Uterus (tissue), 4 donors: ENCODE data around the gene TTPAL. TPM values are rescaled to one million over a fixed set of nuclear protein-coding genes. Genes with fewer than 3 reads are reported as not detected.

Experiments
- DNase-seq, 2 donors: peaks; one replicate each; pipeline ENCODE4 v3.0.0-alpha.2; 2019 to 2020
- H3K27ac ChIP-seq, 2 donors: fragments of 200-600 bp; sonication (generic); 1 replicate in 1 of 2; 2 replicates in 1 of 2; pipeline ENCODE4 v1.5.1; 2016 to 2018
- H3K27me3 ChIP-seq, 2 donors: fragments of 200-600 bp; sonication (generic); one replicate each; pipeline ENCODE4 v1.5.1; 2018 to 2019; ENCODE audit warnings: control low read depth in 1 of 2
- H3K36me3 ChIP-seq, 2 donors: fragments of 200-600 bp; sonication (generic); one replicate each; pipeline ENCODE4 v1.5.1; 2019; ENCODE audit warnings: control low read depth in 1 of 2
- H3K4me1 ChIP-seq, 2 donors: fragments of 200-600 bp; sonication (generic); one replicate each; pipeline ENCODE4 v1.5.1; 2018 to 2019; ENCODE audit warnings: control low read depth in 1 of 2
- H3K4me3 ChIP-seq, 2 donors: fragments of 200-600 bp; sonication (generic); 1 replicate in 1 of 2; 2 replicates in 1 of 2; pipeline ENCODE4 v1.5.1; 2018 to 2019; ENCODE audit warnings: mild to moderate bottlenecking in 1 of 2
- H3K9me3 ChIP-seq, 2 donors: fragments of 200-600 bp; sonication (generic); one replicate each; pipeline ENCODE4 v1.5.1; 2019; ENCODE audit warnings: control low read depth in 1 of 2
- POLR2A ChIP-seq, 2 donors: fragments of 450-650 bp; IDR thresholded peaks; one replicate each; pipeline ENCODE4 v1.6.1; 2016; ENCODE audit warnings: antibody characterized with exemption in 2 of 2, mild to moderate bottlenecking in 1 of 2, moderate library complexity in 1 of 2
- intact Hi-C: fragments of 100-400 bp; cut with DNase I; formaldehyde crosslinking; loops from one replicate; pipeline ENCODE4 v1.15.1; 2023; ENCODE audit warnings: low total_unique reads
- total RNA-seq, 4 donors: library from RNA; depleted of rRNA in 3 of 4; stranded (reverse); fragments of >200 nt in 3 of 4; gene quantifications; one replicate each; pipeline versions ENCODE4 v1.1.0 to v1.2.4, GENCODE V29; 2014 to 2023
- TF ChIP-seq, protein P1 (sequence below), 4 experiments: fragments of 200-600 bp in 2 of 4; fragments of 450-650 bp in 2 of 4; sonication (generic) in 2 of 4; IDR thresholded peaks; one replicate each; pipeline ENCODE4 v1.5.1; 2016 to 2019; ENCODE audit warnings: antibody characterized with exemption in 4 of 4, mild to moderate bottlenecking in 2 of 4, moderate library complexity in 1 of 4
- donor health status: DM: yes; HTN: yes; CAD: no.

TTPAL gene
- total RNA-seq, 4 donors from 2014 or later: 4.9 to 18.2 (median 10.0) TPM

GRCh38 chr20:44445742-44446710, 29.6 kb upstream of the TTPAL start:
- intact Hi-C loops: no loop called here
- TF ChIP-seq, protein P1, sequence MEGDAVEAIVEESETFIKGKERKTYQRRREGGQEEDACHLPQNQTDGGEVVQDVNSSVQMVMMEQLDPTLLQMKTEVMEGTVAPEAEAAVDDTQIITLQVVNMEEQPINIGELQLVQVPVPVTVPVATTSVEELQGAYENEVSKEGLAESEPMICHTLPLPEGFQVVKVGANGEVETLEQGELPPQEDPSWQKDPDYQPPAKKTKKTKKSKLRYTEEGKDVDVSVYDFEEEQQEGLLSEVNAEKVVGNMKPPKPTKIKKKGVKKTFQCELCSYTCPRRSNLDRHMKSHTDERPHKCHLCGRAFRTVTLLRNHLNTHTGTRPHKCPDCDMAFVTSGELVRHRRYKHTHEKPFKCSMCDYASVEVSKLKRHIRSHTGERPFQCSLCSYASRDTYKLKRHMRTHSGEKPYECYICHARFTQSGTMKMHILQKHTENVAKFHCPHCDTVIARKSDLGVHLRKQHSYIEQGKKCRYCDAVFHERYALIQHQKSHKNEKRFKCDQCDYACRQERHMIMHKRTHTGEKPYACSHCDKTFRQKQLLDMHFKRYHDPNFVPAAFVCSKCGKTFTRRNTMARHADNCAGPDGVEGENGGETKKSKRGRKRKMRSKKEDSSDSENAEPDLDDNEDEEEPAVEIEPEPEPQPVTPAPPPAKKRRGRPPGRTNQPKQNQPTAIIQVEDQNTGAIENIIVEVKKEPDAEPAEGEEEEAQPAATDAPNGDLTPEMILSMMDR (IDR thresholded peaks at IDR 0.05): no peak
- TF ChIP-seq POLR2A (IDR thresholded peaks at IDR 0.05): no peak
- H3K36me3 ChIP-seq: no peaks in the 10 kb centered on the region
- H3K27ac ChIP-seq: no peak overlapping the region
- H3K4me3 ChIP-seq: no peak overlapping the region
- no peak for DNase-seq
- H3K4me1 ChIP-seq: no peaks in the 10 kb centered on the region
- H3K9me3 ChIP-seq: no peaks in the 10 kb centered on the region
- no peaks in the 10 kb centered on the region for H3K27me3 ChIP-seq

DNA sequence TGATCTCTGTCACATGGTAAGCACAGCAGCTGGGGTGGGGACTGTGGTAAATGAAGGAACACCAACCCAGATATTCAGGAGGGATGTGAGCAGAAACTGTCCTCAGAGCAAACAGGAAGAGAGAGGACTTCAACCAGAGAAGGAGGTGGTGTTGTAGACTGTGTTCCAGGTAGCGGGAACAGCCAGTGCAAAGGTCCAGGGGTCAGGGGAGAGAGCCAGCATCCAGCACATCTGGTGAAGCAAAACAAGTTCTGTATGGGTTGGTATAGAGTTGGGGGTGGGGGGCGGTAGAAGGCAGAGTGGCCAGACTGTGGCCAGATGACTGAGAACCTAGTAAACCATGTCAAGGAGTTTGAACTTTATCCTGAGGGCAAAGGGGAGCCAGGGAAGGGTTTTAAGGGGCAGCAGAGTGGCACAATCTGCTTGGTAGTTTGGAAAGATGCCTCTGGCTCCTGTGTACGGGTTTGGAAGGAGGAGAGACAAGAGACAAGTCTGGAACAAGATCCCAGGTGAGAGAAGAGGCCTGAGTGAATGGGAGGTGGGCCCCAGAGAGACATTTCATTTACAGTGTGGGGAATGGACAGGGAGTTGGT, 27.8 kb upstream of the TTPAL start:
- intact Hi-C loops: no loop called here
- TF ChIP-seq POLR2A (IDR thresholded peaks at IDR 0.05): no peak
- TF ChIP-seq, protein P1 (IDR thresholded peaks at IDR 0.05): no peak
- Histone ChIP-seq H3K27me3 (no peaks in the 10 kb centered on the region), H3K27ac (no peak overlapping the region), H3K9me3 (no peaks in the 10 kb centered on the region), H3K4me3 (no peak overlapping the region), H3K4me1 (no peaks in the 10 kb centered on the region), H3K36me3 (no peaks in the 10 kb centered on the region)
- no peak for DNase-seq

- no peaks in the 10 kb centered on the region for H3K4me1 ChIP-seq
- H3K36me3 ChIP-seq: no peaks in the 10 kb centered on the region
- TF ChIP-seq, protein P1 (IDR thresholded peaks at IDR 0.05): no peak
- no peak for TF ChIP-seq POLR2A (IDR thresholded peaks at IDR 0.05)
- no peaks in the 10 kb centered on the region for H3K9me3 ChIP-seq
- intact Hi-C loops: no loop called here
- H3K27me3 ChIP-seq: no peaks in the 10 kb centered on the region
- H3K27ac ChIP-seq: no peak overlapping the region
- no peak for DNase-seq
- H3K4me3 ChIP-seq: no peak overlapping the region
Observed at GRCh38 chr20:44448753-44449546, 26.7 kb upstream of the TTPAL start.

DNA sequence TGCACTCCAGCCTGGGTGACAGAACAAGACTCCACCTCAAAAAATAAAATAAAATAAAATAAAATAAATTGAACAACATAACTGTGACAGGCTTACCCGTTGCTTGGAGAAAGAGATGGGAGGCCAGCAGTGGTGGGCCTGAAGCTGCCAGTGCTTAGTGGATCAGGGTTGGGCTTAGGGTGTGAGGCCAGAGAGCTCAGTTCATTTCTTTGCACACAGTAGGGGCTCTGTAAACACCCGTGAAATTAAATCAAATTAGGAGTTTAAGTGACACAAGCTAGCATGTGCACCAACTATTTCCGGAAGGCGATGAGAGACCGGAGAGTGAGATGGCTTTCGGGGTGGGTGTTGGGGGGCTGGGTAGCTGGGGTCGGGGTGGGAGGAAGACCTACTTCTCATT, 25.8 kb upstream of the TTPAL start:
- intact Hi-C loops: no loop called here
- Histone ChIP-seq H3K4me1 (no peaks in the 10 kb centered on the region), H3K9me3 (no peaks in the 10 kb centered on the region), H3K27ac (no peak overlapping the region), H3K27me3 (no peaks in the 10 kb centered on the region), H3K36me3 (no peaks in the 10 kb centered on the region), H3K4me3 (no peak overlapping the region)
- DNase-seq: no peak
- TF ChIP-seq, protein P1 (IDR thresholded peaks at IDR 0.05): no peak
- TF ChIP-seq POLR2A (IDR thresholded peaks at IDR 0.05): no peak
